B cell (primary cell): ENCODE measurements around the gene ZDHHC1. TPM values are rescaled to one million over a fixed set of nuclear protein-coding genes. Genes with fewer than 3 reads are reported as not detected.

ENCODE experiments used
- ATAC-seq: fragments of 200-7000 bp; cut with Tn5 transposase; one replicate; pipeline ENCODE4 v1.10.0; 2021; ENCODE audit warnings: low read depth, mild to moderate bottlenecking, moderate number of reproducible peaks, moderate library complexity
- CTCF ChIA-PET: fragments of 350-600 bp; sonication (Branson Sonifier 250); formaldehyde crosslinking; loops from one replicate; lab custom pipeline; 2021; ENCODE audit warnings: antibody characterized with exemption, inconsistent platforms; lab: Charles Lee
- POLR2A ChIA-PET: fragments of 350-600 bp; sonication (Branson Sonifier 250); formaldehyde crosslinking; loops from one replicate; lab custom pipeline; 2021; ENCODE audit warnings: antibody characterized with exemption; lab: Charles Lee
- DNase-seq: peaks from one replicate; pipeline ENCODE4 v3.0.0; 2013
- H2AFZ ChIP-seq: 2 replicates; pipeline ENCODE4 v1.6.1; 2012; ENCODE audit warnings: mild to moderate bottlenecking, low read depth, low read length; ENCODE audit not compliant: insufficient read depth, poor library complexity, severe bottlenecking
- H3K27ac ChIP-seq, 2 donors: 1 replicate in 1 of 2; 2 replicates in 1 of 2; pipeline ENCODE4 v1.5.1; 2012 to 2013; ENCODE audit warnings: low read length in 2 of 2, mild to moderate bottlenecking in 2 of 2, moderate library complexity in 1 of 2
- H3K27me3 ChIP-seq, 4 experiments: fragments of 200-600 bp in 1 of 4; sonication (generic) in 1 of 4; replicated peaks in 1 of 4; 1 replicate in 2 of 4; 2 replicates in 2 of 4; pipeline versions ENCODE4 v1.6.1 to v1.7.0; 2013 to 2016; ENCODE audit warnings: low read length in 3 of 4, mild to moderate bottlenecking in 2 of 4, mixed read lengths in 1 of 4, moderate library complexity in 1 of 4; ENCODE audit not compliant: insufficient read depth in 4 of 4, control insufficient read depth in 3 of 4; ENCODE audit errors: control extremely low read depth in 1 of 4
- H3K36me3 ChIP-seq, 2 experiments: replicated peaks in 1 of 2; 1 replicate in 1 of 2; 2 replicates in 1 of 2; pipeline versions ENCODE4 v1.6.1 to v1.7.1; 2013; ENCODE audit warnings: low read length in 1 of 2; ENCODE audit not compliant: insufficient read depth in 2 of 2, control insufficient read depth in 1 of 2; ENCODE audit errors: control extremely low read depth in 1 of 2, extremely low read depth in 1 of 2
- H3K4me1 ChIP-seq, 2 donors: fragments of 200-600 bp in 1 of 2; sonication (generic) in 1 of 2; 1 replicate in 1 of 2; 2 replicates in 1 of 2; pipeline versions ENCODE4 v1.5.1 to v1.6.1; 2013 to 2017; ENCODE audit warnings: low read length in 2 of 2; ENCODE audit not compliant: control insufficient read depth in 2 of 2, insufficient read depth in 2 of 2
- H3K4me2 ChIP-seq: replicated peaks from 2 replicates; pipeline ENCODE3; 2012; ENCODE audit warnings: mild to moderate bottlenecking, low read depth, low read length; ENCODE audit not compliant: poor library complexity, severe bottlenecking
- H3K4me3 ChIP-seq, 5 experiments: fragments of 200-600 bp in 1 of 5; sonication (generic) in 1 of 5; 1 replicate in 3 of 5; 2 replicates in 2 of 5; pipeline versions ENCODE4 v1.5.1 to v1.7.0; 2011 to 2016; ENCODE audit warnings: low read length in 4 of 5, mild to moderate bottlenecking in 4 of 5, low read depth in 2 of 5, control low read depth in 1 of 5, moderate library complexity in 1 of 5; ENCODE audit not compliant: insufficient read depth in 1 of 5; ENCODE audit errors: control extremely low read depth in 1 of 5, extremely low read depth in 1 of 5
- H3K79me2 ChIP-seq: fragments of 200-600 bp; sonication (generic); one replicate; pipeline ENCODE4 v1.6.0; 2016; ENCODE audit warnings: low read length; ENCODE audit not compliant: control insufficient read depth, insufficient read depth
- H3K9ac ChIP-seq: fragments of 200-600 bp; sonication (generic); 2 replicates; pipeline ENCODE4 v1.6.1; 2017; ENCODE audit warnings: mild to moderate bottlenecking, low read length, moderate library complexity
- H3K9me3 ChIP-seq, 3 donors: one replicate each; pipeline versions ENCODE4 v1.6.1 to v1.7.1; 2013; ENCODE audit warnings: low read length in 2 of 3; ENCODE audit not compliant: control insufficient read depth in 2 of 3, insufficient read depth in 1 of 3; ENCODE audit errors: control extremely low read depth in 1 of 3
- H4K20me1 ChIP-seq: 2 replicates; pipeline ENCODE4 v1.6.0; 2012; ENCODE audit warnings: mild to moderate bottlenecking, low read length; ENCODE audit not compliant: insufficient read depth, control insufficient read depth, poor library complexity, severe bottlenecking
- H3K27ac Mint-ChIP-seq: one replicate; pipeline ENCODE4 v1.8.0; 2021; ENCODE audit warnings: mixed read lengths
- H3K27me3 Mint-ChIP-seq: one replicate; pipeline ENCODE4 v1.8.0; 2021; ENCODE audit warnings: mixed read lengths
- H3K4me1 Mint-ChIP-seq: one replicate; pipeline ENCODE4 v1.8.0; 2021; ENCODE audit warnings: mixed read lengths
- H3K4me3 Mint-ChIP-seq: one replicate; pipeline ENCODE4 v1.8.0; 2021; ENCODE audit warnings: mixed read lengths
- H3K9me3 Mint-ChIP-seq: one replicate; pipeline ENCODE4 v1.8.0; 2022; ENCODE audit warnings: mixed read lengths; ENCODE audit not compliant: insufficient read depth
- CTCF ChIP-seq: fragments of 200-600 bp; IDR thresholded peaks from one replicate; pipeline ENCODE4 v1.8.0; 2022; ENCODE audit warnings: antibody characterized with exemption, mild to moderate bottlenecking
- EZH2 ChIP-seq: IDR thresholded peaks from 2 replicates; pipeline ENCODE4 v1.6.1; 2012; ENCODE audit warnings: borderline replicate concordance, low read depth, mild to moderate bottlenecking, moderate library complexity, low read length; ENCODE audit not compliant: insufficient read depth, poor library complexity, severe bottlenecking
- WGBS: methylation state at CpG from one replicate; pipeline ENCODE4 v1.1.5; 2013; ENCODE audit warnings: missing lambda C conversion rate; ENCODE audit not compliant: insufficient coverage; 5-methylcytosine and 5-hydroxymethylcytosine counted together
- intact Hi-C: fragments of 100-400 bp; cut with micrococcal nuclease; formaldehyde crosslinking; loops from one replicate; pipeline ENCODE4 v1.10.0; 2022
- polyA plus RNA-seq: library from polyadenylated mRNA; depleted of rRNA; stranded (reverse); fragments of >200 nt; gene quantifications from 2 replicates; pipeline ENCODE4 v1.2.3, GENCODE V29; 2012
- total RNA-seq, 2 donors: library from RNA; stranded (reverse); fragments of 120-200 nt in 1 of 2; gene quantifications; 1 replicate in 1 of 2; 2 replicates in 1 of 2; pipeline versions ENCODE4 v1.2.3 to v1.2.4, GENCODE V29; 2013 to 2022

Gene ZDHHC1
- total and polyA plus RNA-seq, 2 donors (not counting 1 experiment from before 2014, with no cell fraction given): 0.58 to 2.8 TPM

GRCh38 chr16:67350324-67350723 lies 66.0 kb downstream of the ZDHHC1 start:
- POLR2A ChIA-PET: no interaction called here
- Mint-ChIP-seq H3K27ac (no peak overlapping the region), H3K27me3 (peaks cover 3% of the 10 kb centered on the region), H3K4me1 (no peaks in the 10 kb centered on the region), H3K9me3 (no peaks in the 10 kb centered on the region), H3K4me3 (no peak overlapping the region)
- CTCF ChIA-PET: interaction anchor here (0.6 to 2.3 kb wide), 10 partner anchors 28 to 261 kb away, joined by 3 to 10 read pairs (median 3); partner anchors contain the start of gene ZDHHC1
- Histone ChIP-seq H3K4me3 (no peak overlapping the region), H3K79me2 (no peaks in the 10 kb centered on the region), H3K9ac (no peak overlapping the region), H4K20me1 (no peaks in the 10 kb centered on the region), H3K27me3 (no peaks in the 10 kb centered on the region), H3K9me3 (no peaks in the 10 kb centered on the region), H3K36me3 (no peaks in the 10 kb centered on the region), H3K27ac (no peak overlapping the region), H2AFZ (no peak overlapping the region), H3K4me2 (no peak overlapping the region), H3K4me1 (no peaks in the 10 kb centered on the region)
- no peak for ATAC-seq
- no peak for DNase-seq
- TF ChIP-seq CTCF (no peak), EZH2 (no peak)
- intact Hi-C loops: no loop called here
- WGBS: no CpG with 5 or more reads among the region's 1 CpG

- Mint-ChIP-seq H3K4me1 (no peaks in the 10 kb centered on the region), H3K27me3 (peaks cover 3% of the 10 kb centered on the region), H3K9me3 (no peaks in the 10 kb centered on the region), H3K4me3 (no peak overlapping the region), H3K27ac (no peak overlapping the region)
- no peaks in the 10 kb centered on the region for H3K27me3 ChIP-seq
- no peaks in the 10 kb centered on the region for H3K4me1 ChIP-seq
- intact Hi-C loops: loop anchor here (1.0 to 10.0 kb wide), 2 partner anchors 46 to 116 kb away; partner anchors contain the start of gene TPPP3
- no peaks in the 10 kb centered on the region for H3K9me3 ChIP-seq
- peak; percentile 74 for TF ChIP-seq CTCF
- TF ChIP-seq EZH2: no peak
- H3K79me2 ChIP-seq: no peaks in the 10 kb centered on the region
- no peaks in the 10 kb centered on the region for H3K36me3 ChIP-seq
- DNase-seq (peak; percentile 62), ATAC-seq (peak; percentile 62)
- POLR2A ChIA-PET: no interaction called here
- H4K20me1 ChIP-seq: no peaks in the 10 kb centered on the region
- no peak overlapping the region for H2AFZ ChIP-seq
- H3K4me2 ChIP-seq: no peak overlapping the region
- H3K4me3 ChIP-seq: no peak overlapping the region
- H3K27ac ChIP-seq: no peak overlapping the region
- no peak overlapping the region for H3K9ac ChIP-seq
- CTCF ChIA-PET: interaction anchor here (0.6 to 2.3 kb wide), 7 partner anchors 20 to 183 kb away, joined by 3 to 10 read pairs (median 3); partner anchors contain the start of gene TPPP3
Measured at GRCh38 chr16:67349172-67349571, 67.1 kb downstream of the ZDHHC1 start.
